Endothelial cell of umbilical vein (primary cell): ENCODE measurements around the gene PRRC2A. TPM values are rescaled to one million over a fixed set of nuclear protein-coding genes. Genes with fewer than 3 reads are reported as not detected.

Experiments
- BruUV-seq: library from RNA; stranded (reverse); fragments of 400-500 nt; replicated peaks from 2 replicates; lab custom pipeline; 2021; lab: Mats Ljungman, UMichigan
- CTCF ChIA-PET: fragments of 300-600, 350-600 bp; sonication (Branson Sonifier 250); formaldehyde crosslinking; loops from one replicate; lab custom pipeline; 2021; ENCODE audit warnings: antibody characterized with exemption, inconsistent platforms; lab: Charles Lee
- POLR2A ChIA-PET: fragments of 300-600, 350-600 bp; sonication (Branson Sonifier 250); formaldehyde crosslinking; loops from one replicate; lab custom pipeline; 2021; ENCODE audit warnings: antibody characterized with exemption, inconsistent platforms; lab: Charles Lee
- DNase-seq: peaks from one replicate; pipeline ENCODE4 v3.0.0-alpha.2; 2011; ENCODE audit warnings: low read depth, low spot score
- FAIRE-seq: peaks from 2 replicates; lab custom pipeline; 2011; peaks lifted over from hg19 to GRCh38; lab: Jason Lieb, UNC
- H2AFZ ChIP-seq: 2 replicates; pipeline ENCODE4 v1.6.0; 2012; ENCODE audit warnings: low read depth, low read length, control low read depth, inconsistent platforms
- H3K27ac ChIP-seq: 2 replicates; pipeline ENCODE4 v1.5.1; 2011; ENCODE audit warnings: low read depth, mild to moderate bottlenecking, control low read depth, low read length, moderate library complexity; ENCODE audit not compliant: insufficient read depth
- H3K27me3 ChIP-seq, 2 experiments: 2 replicates each; pipeline versions ENCODE4 v1.6.0 to v1.6.1; 2011; ENCODE audit warnings: low read length in 2 of 2, mixed read lengths in 1 of 2; ENCODE audit not compliant: control insufficient read depth in 2 of 2, insufficient read depth in 2 of 2
- H3K36me3 ChIP-seq, 2 experiments: 2 replicates in 1 of 2; 3 replicates in 1 of 2; pipeline ENCODE4 v1.5.1; 2011; ENCODE audit warnings: low read length in 2 of 2, mild to moderate bottlenecking in 1 of 2, moderate library complexity in 1 of 2; ENCODE audit not compliant: control insufficient read depth in 2 of 2, insufficient read depth in 2 of 2; ENCODE audit errors: extremely low read depth in 1 of 2
- H3K4me1 ChIP-seq: 3 replicates; pipeline ENCODE4 v1.5.1; 2011; ENCODE audit warnings: mild to moderate bottlenecking, low read length; ENCODE audit not compliant: control insufficient read depth, insufficient read depth; ENCODE audit errors: extremely low read depth
- H3K4me2 ChIP-seq: 2 replicates; pipeline ENCODE4 v1.6.1; 2011; ENCODE audit warnings: low read length, control low read depth, mixed read lengths; ENCODE audit not compliant: insufficient read depth
- H3K4me3 ChIP-seq, 3 experiments: fragments of 200-600 bp in 1 of 3; sonication (generic), shearing (Covaris generic) in 1 of 3; replicated peaks in 1 of 3; 2 replicates each; pipeline ENCODE4 v1.5.1; 2011 to 2016; ENCODE audit warnings: control low read depth in 3 of 3, low read length in 3 of 3, mild to moderate bottlenecking in 2 of 3, inconsistent platforms in 1 of 3, low read depth in 1 of 3, moderate library complexity in 1 of 3; ENCODE audit not compliant: insufficient read depth in 1 of 3
- H3K79me2 ChIP-seq: 2 replicates; pipeline ENCODE4 v1.6.0; 2012; ENCODE audit warnings: low read length, inconsistent platforms; ENCODE audit not compliant: control insufficient read depth, insufficient read depth
- H3K9ac ChIP-seq: replicated peaks from 2 replicates; pipeline ENCODE3; 2011; ENCODE audit warnings: low read length, control low read depth; ENCODE audit not compliant: insufficient read depth; ENCODE audit errors: extremely low read depth
- H3K9me1 ChIP-seq: replicated peaks from 3 replicates; pipeline ENCODE4 v1.6.0; 2011; ENCODE audit warnings: mild to moderate bottlenecking, low read length; ENCODE audit not compliant: control insufficient read depth, insufficient read depth; ENCODE audit errors: extremely low read depth
- H3K9me3 ChIP-seq: replicated peaks from 2 replicates; pipeline ENCODE4 v1.5.1; 2012; ENCODE audit warnings: low read length, inconsistent platforms; ENCODE audit not compliant: control insufficient read depth, insufficient read depth
- H4K20me1 ChIP-seq: replicated peaks from 2 replicates; pipeline ENCODE3; 2011; ENCODE audit warnings: mild to moderate bottlenecking, low read length; ENCODE audit not compliant: control insufficient read depth, insufficient read depth; ENCODE audit errors: extremely low read depth
- CTCF ChIP-seq, 2 donors: IDR thresholded peaks; 1 replicate in 1 of 2; 2 replicates in 1 of 2; pipeline ENCODE4 v1.5.1; 2011; ENCODE audit warnings: low read length in 2 of 2, mild to moderate bottlenecking in 2 of 2, moderate library complexity in 2 of 2, control low read depth in 1 of 2, inconsistent platforms in 1 of 2, low read depth in 1 of 2; ENCODE audit not compliant: insufficient read depth in 1 of 2; ENCODE audit errors: extremely low read depth in 1 of 2
- EZH2 ChIP-seq: IDR thresholded peaks from 2 replicates; pipeline ENCODE4 v1.6.1; 2012; ENCODE audit warnings: borderline replicate concordance, low read depth, mild to moderate bottlenecking, moderate library complexity, low read length, inconsistent platforms; ENCODE audit not compliant: severe bottlenecking
- FOS ChIP-seq: IDR thresholded peaks from 2 replicates; pipeline ENCODE4 v1.6.1; 2011; ENCODE audit warnings: mild to moderate bottlenecking, low read length, moderate library complexity, borderline replicate concordance; ENCODE audit not compliant: insufficient read depth
- GATA2 ChIP-seq: IDR thresholded peaks from 2 replicates; pipeline ENCODE4 v1.7.0; 2011; ENCODE audit warnings: low read depth, mild to moderate bottlenecking, moderate library complexity, mixed read lengths, low read length; ENCODE audit not compliant: insufficient read length, insufficient read depth
- JUN ChIP-seq: IDR thresholded peaks from 2 replicates; pipeline ENCODE4 v1.6.1; 2011; ENCODE audit warnings: borderline replicate concordance, low read depth; ENCODE audit not compliant: insufficient read length, insufficient read depth
- MAX ChIP-seq: IDR thresholded peaks from 2 replicates; pipeline ENCODE4 v1.6.1; 2011; ENCODE audit not compliant: insufficient read depth, insufficient read length
- MYC ChIP-seq: IDR thresholded peaks from one replicate; pipeline ENCODE4 v1.6.1; 2011; ENCODE audit warnings: mild to moderate bottlenecking, low read depth, low read length
- POLR2A ChIP-seq: IDR thresholded peaks from 2 replicates; pipeline ENCODE4 v1.6.1; 2012; ENCODE audit warnings: low read depth, mild to moderate bottlenecking, control low read depth, low read length
- POLR2AphosphoS5 ChIP-seq: IDR thresholded peaks from 2 replicates; pipeline ENCODE4 v1.6.1; 2012; ENCODE audit warnings: low read depth, mild to moderate bottlenecking, control low read depth, low read length, moderate library complexity; ENCODE audit not compliant: insufficient read depth
- dilution Hi-C: fragments of 300-500 bp; cut with MboI; formaldehyde crosslinking; loops from one replicate; pipeline ENCODE4 v1.15.0; 2019; ENCODE audit warnings: low sequenced_read_pairs; ENCODE audit not compliant: extremely low pct_ligation_motif_present
- intact Hi-C: fragments of 100-400 bp; cut with micrococcal nuclease; formaldehyde crosslinking; loops from one replicate; pipeline ENCODE4 v1.10.0; 2022
- polyA plus RNA-seq, 4 experiments: library from polyadenylated mRNA; depleted of rRNA in 3 of 4; stranded (reverse) in 3 of 4; unstranded in 1 of 4; fragments of >200 nt; gene quantifications; 2 replicates each; pipeline versions ENCODE4 v1.2.1 to v1.2.3, GENCODE V29; 2011 to 2012; ENCODE audit warnings: missing spikeins in 1 of 4
- total RNA-seq: library from RNA; stranded (reverse); gene quantifications from 2 replicates; pipeline ENCODE4 v1.2.3, GENCODE V29; 2021

Gene PRRC2A
- total and polyA plus RNA-seq, 2 donors (not counting 3 experiments of a cell fraction or from before 2014, with no cell fraction given), result 88.4 to 229 TPM

- Histone ChIP-seq H3K79me2 (peaks cover 23% of the 10 kb centered on the region), H3K9ac (no peak overlapping the region), H3K4me3 (no peak overlapping the region), H3K27me3 (no peaks in the 10 kb centered on the region), H3K4me1 (no peaks in the 10 kb centered on the region), H3K9me3 (no peaks in the 10 kb centered on the region), H3K36me3 (peaks cover 54 to 87% of the 10 kb centered on the region in 2 experiments), H3K9me1 (no peaks in the 10 kb centered on the region), H3K27ac (no peak overlapping the region), H3K4me2 (no peak overlapping the region), H2AFZ (no peak overlapping the region), H4K20me1 (peaks cover 3% of the 10 kb centered on the region)
- no peak for TF ChIP-seq POLR2AphosphoS5
- no peak for TF ChIP-seq GATA2
- no peak for TF ChIP-seq MAX
- TF ChIP-seq MYC, result no peak
- TF ChIP-seq CTCF (IDR thresholded peaks at IDR 0.05; ENCODE audit: extremely low read depth in 1 of 2, insufficient read depth in 1 of 2, low read depth in 1 of 2, low read length in 2 of 2), result no peak
- no peak for TF ChIP-seq FOS
- TF ChIP-seq POLR2A, result no peak
- no peak for TF ChIP-seq EZH2
- no peak for TF ChIP-seq JUN
- intact Hi-C loops (no loop called here), dilution Hi-C loops (no loop called here)
- BruUV-seq, result no TSS peak
- CTCF ChIA-PET, result no interaction called here
- no peak for FAIRE-seq
- POLR2A ChIA-PET, result no interaction called here
- DNase-seq, result no peak
Measured at GRCh38 chr6:31632279-31632946, 11.9 kb downstream of the PRRC2A start.
